Tibial artery (tissue), 4 donors: Measurements from ENCODE around the gene CSNK1E.

Experiments used
- DNase-seq, 2 donors: peaks; one replicate each; pipeline ENCODE4 v3.0.0-alpha.2; 2019
- H3K27ac ChIP-seq, 2 donors: fragments of 200-600 bp; sonication (generic) in 1 of 2; 1 replicate in 1 of 2; 2 replicates in 1 of 2; pipeline ENCODE4 v1.5.1; 2018 to 2019; ENCODE audit warnings: mild to moderate bottlenecking in 1 of 2
- H3K27me3 ChIP-seq, 2 donors: fragments of 200-600 bp; sonication (generic) in 1 of 2; one replicate each; pipeline versions ENCODE4 v1.5.1 to v1.6.0; 2016 to 2019
- H3K36me3 ChIP-seq, 3 donors: fragments of 200-600 bp; sonication (generic) in 2 of 3; one replicate each; pipeline ENCODE4 v1.5.1; 2016 to 2019; ENCODE audit warnings: mild to moderate bottlenecking in 2 of 3
- H3K4me1 ChIP-seq, 4 donors: fragments of 200-600 bp; sonication (generic) in 2 of 4; 1 replicate in 3 of 4; 2 replicates in 1 of 4; pipeline ENCODE4 v1.5.1; 2016 to 2019
- H3K4me3 ChIP-seq, 2 donors: fragments of 200-600 bp; sonication (generic) in 1 of 2; 1 replicate in 1 of 2; 2 replicates in 1 of 2; pipeline ENCODE4 v1.5.1; 2018 to 2019; ENCODE audit warnings: mild to moderate bottlenecking in 2 of 2
- H3K9me3 ChIP-seq, 3 donors: fragments of 200-600 bp; sonication (generic) in 1 of 3; one replicate each; pipeline ENCODE4 v1.5.1; 2016 to 2019
- intact Hi-C: fragments of 100-400 bp; cut with DNase I; formaldehyde crosslinking; loops from one replicate; pipeline ENCODE4 v1.15.0; 2023; ENCODE audit warnings: low total_unique reads
- TF ChIP-seq, protein P1 (sequence below), 2 experiments: fragments of 200-600 bp in 1 of 2; fragments of 450-650 bp in 1 of 2; IDR thresholded peaks; one replicate each; pipeline ENCODE4 v1.5.1; 2017 to 2019; ENCODE audit warnings: antibody characterized with exemption in 2 of 2, mild to moderate bottlenecking in 1 of 2, moderate library complexity in 1 of 2

The CSNK1E gene

DNA sequence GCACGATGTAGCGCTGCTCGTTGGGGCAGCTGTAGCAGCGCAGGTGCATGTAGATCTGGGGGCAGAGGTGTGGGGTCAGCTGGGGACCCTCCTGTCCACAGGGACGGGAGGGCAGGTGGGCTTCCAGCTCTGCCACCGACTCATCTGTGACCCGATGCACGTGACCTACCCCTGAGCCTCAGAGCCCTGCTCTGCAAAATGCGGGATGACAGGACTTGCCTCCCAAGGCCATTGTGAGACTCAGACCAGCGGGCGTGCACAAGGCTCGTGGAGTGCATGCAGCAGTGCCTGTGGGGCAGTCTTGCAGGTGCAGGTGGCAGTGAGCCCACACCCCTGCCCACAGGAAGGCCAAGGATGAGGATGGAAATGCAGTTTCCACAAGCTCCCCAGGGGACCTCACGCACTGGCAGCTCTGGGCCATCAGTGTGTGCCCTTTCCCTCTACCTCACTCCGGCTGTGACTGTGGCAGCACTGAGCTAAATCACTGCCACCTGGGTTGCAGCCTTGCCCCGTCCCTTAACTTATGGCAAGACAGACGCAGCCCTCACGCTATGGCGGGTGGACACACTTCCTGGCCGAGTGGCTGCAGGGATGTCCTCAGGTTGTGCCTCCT is 71.1 kb downstream of the CSNK1E start:
- peaks cover 6 to 83% (median 63%) of the 10 kb centered on the region in 4 donors for H3K4me1 ChIP-seq
- no peak overlapping the region for H3K4me3 ChIP-seq
- H3K9me3 ChIP-seq, result no peaks in the 10 kb centered on the region
- H3K27me3 ChIP-seq, result no peaks in the 10 kb centered on the region
- intact Hi-C loops, result loop anchor here (5.0 kb wide), 1 partner anchor 44 kb away; the partner anchor contains the start of gene MAFF
- peak overlapping the region; percentile 78 to 83 for H3K27ac ChIP-seq
- no peak for DNase-seq
- H3K36me3 ChIP-seq, result peaks cover 8 to 49% (median 28%) of the 10 kb centered on the region in 3 donors
- TF ChIP-seq, protein P1, sequence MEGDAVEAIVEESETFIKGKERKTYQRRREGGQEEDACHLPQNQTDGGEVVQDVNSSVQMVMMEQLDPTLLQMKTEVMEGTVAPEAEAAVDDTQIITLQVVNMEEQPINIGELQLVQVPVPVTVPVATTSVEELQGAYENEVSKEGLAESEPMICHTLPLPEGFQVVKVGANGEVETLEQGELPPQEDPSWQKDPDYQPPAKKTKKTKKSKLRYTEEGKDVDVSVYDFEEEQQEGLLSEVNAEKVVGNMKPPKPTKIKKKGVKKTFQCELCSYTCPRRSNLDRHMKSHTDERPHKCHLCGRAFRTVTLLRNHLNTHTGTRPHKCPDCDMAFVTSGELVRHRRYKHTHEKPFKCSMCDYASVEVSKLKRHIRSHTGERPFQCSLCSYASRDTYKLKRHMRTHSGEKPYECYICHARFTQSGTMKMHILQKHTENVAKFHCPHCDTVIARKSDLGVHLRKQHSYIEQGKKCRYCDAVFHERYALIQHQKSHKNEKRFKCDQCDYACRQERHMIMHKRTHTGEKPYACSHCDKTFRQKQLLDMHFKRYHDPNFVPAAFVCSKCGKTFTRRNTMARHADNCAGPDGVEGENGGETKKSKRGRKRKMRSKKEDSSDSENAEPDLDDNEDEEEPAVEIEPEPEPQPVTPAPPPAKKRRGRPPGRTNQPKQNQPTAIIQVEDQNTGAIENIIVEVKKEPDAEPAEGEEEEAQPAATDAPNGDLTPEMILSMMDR (IDR thresholded peaks at IDR 0.05), result no peak

GRCh38 chr22:38244106-38244505 is 73.1 kb downstream of the CSNK1E start:
- intact Hi-C loops, result no loop called here

DNA sequence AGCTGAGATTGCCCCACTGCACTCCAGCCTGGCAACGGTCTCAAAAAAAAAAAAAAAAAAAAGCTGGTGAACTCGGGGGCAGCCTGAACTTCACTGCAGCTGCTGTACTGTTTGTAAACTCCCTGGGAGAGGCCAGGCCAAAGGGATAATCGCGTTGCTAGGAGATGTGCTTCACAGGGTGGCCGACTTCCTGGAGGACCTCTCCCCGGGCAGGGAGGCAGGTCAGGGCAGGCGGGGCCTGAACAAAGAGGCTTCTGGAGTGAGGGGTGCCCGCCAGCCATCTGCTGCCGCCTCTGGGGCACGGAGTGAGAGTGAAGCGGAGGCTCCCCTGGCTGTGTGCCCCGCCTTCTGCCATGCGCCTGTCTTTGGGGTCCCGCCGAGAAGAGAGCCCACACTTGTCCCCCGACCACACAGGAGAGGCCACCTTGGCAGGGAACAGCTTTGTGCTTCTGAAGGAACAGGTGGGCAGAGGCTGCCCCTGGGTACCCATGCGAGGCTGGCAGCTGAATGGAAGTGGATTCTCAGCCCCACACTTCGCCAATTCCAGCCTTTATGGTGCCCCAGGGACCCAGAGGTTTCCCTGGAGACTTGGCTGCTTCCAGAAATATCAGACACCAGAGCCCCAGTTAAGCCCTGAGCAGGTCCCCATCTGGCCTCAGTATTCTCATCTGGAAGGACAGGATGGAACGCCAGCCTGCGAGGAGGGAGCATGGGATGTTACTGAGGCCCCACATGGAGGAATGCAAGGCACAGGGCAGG is 74.0 kb downstream of the CSNK1E start:
- Histone ChIP-seq H3K4me1 (peaks cover 6 to 83% (median 64%) of the 10 kb centered on the region in 4 donors), H3K27me3 (no peaks in the 10 kb centered on the region), H3K9me3 (no peaks in the 10 kb centered on the region), H3K36me3 (peaks cover 8 to 49% (median 28%) of the 10 kb centered on the region in 3 donors), H3K4me3 (no peak overlapping the region), H3K27ac (peak overlapping the region; percentile 77 to 78)
- intact Hi-C loops, result no loop called here
- DNase-seq, result no peak
- TF ChIP-seq, protein P1 (IDR thresholded peaks at IDR 0.05), result no peak

More at GRCh38 chr22:38244106-38244505, 73.1 kb downstream of the CSNK1E start:
- Histone ChIP-seq H3K27me3 (no peaks in the 10 kb centered on the region), H3K9me3 (no peaks in the 10 kb centered on the region), H3K27ac (peak overlapping the region; percentile 77 to 78), H3K4me1 (peaks cover 6 to 83% (median 59%) of the 10 kb centered on the region in 4 donors), H3K36me3 (peaks cover 8 to 49% (median 28%) of the 10 kb centered on the region in 3 donors), H3K4me3 (no peak overlapping the region)
- TF ChIP-seq, protein P1 (IDR thresholded peaks at IDR 0.05), result no peak
- no peak for DNase-seq

DNA sequence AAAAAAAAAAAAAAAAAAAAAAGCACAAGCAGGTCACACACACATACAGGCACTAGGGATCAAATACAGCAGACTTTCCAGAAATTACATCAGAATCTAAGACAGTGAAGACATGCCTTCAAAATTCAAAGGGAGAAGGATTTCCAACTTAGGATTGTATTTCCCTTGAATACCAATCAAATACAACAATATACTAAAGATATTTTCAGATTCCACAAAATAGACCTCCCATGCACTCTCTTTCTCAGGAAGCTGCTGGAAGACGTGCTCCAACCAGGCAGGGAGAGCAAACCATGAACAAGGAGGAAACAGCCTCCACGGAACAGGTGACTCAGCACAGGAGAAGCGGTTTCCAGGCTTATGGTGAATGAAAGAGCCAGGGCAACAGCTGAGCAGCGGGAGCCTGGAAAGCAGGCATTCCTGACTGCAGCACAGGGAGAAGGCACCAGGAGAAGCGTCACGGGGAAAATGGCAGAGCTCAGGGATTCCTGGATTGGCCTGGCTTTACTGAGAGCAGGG is 76.4 kb downstream of the CSNK1E start:
- Histone ChIP-seq H3K9me3 (no peaks in the 10 kb centered on the region), H3K4me3 (no peak overlapping the region), H3K27me3 (no peaks in the 10 kb centered on the region), H3K27ac (peak overlapping the region in 1 of 2 donors; percentile 70), H3K36me3 (peaks cover 5 to 42% (median 37%) of the 10 kb centered on the region in 3 donors), H3K4me1 (peaks cover 0 to 64% (median 48%) of the 10 kb centered on the region in 4 donors)
- DNase-seq, result no peak
- intact Hi-C loops, result no loop called here
- TF ChIP-seq, protein P1 (IDR thresholded peaks at IDR 0.05), result no peak
